ENCODE results near the gene OMP.

The OMP gene

GRCh38 chr11:77091146-77091940 lies 11.3 kb upstream of the OMP start:
- Histone ChIP-seq H3K4ac (ENCODE audit: low read depth in 1 of 2, low read length in 2 of 2) (no peak overlapping the region), H3K36me3 (ENCODE audit: control insufficient read depth in 1 of 2, insufficient read depth in 2 of 2, low read depth in 1 of 2, low read length in 2 of 2) (peaks cover 32 to 71% of the 10 kb centered on the region in 2 experiments), H2BK12ac (ENCODE audit: low read length in 2 of 2) (no peak overlapping the region), H4K8ac (ENCODE audit: low read length) (no peak overlapping the region), H2BK5ac (ENCODE audit: low read depth, low read length, poor library complexity, severe bottlenecking) (no peak overlapping the region), H2BK15ac (ENCODE audit: low read depth, poor library complexity, severe bottlenecking) (no peak overlapping the region), H3K18ac (ENCODE audit: low read depth in 1 of 2, low read length in 2 of 2) (no peak overlapping the region), H2BK120ac (ENCODE audit: low read depth, low read length) (no peak overlapping the region), H3K4me3 (ENCODE audit: insufficient read depth in 1 of 2, low read depth in 1 of 2, low read length in 2 of 2) (no peak overlapping the region), H3K23ac (ENCODE audit: low read length in 2 of 2) (no peak overlapping the region), H3K27ac (ENCODE audit: low read length, poor library complexity, severe bottlenecking) (no peak overlapping the region), H2AK5ac (ENCODE audit: low read length, severe bottlenecking) (no peak overlapping the region), H3K27me3 (ENCODE audit: control insufficient read depth in 1 of 2, insufficient read depth in 1 of 2, low read length in 2 of 2) (no peaks in the 10 kb centered on the region), H4K91ac (ENCODE audit: low read length) (peak overlapping the region; percentile 31), H2AFZ (ENCODE audit: low read depth, low read length) (no peak overlapping the region), H3K9ac (ENCODE audit: low read length) (no peak overlapping the region), H3K79me1 (replicated peaks; ENCODE audit: low read length, poor library complexity, severe bottlenecking) (peaks cover 3% of the 10 kb centered on the region), H3K9me3 (ENCODE audit: control insufficient read depth, low read length) (no peaks in the 10 kb centered on the region), H3K4me1 (ENCODE audit: control insufficient read depth, insufficient read depth, low read depth, low read length) (no peaks in the 10 kb centered on the region), H3K4me2 (ENCODE audit: low read length, poor library complexity, severe bottlenecking) (no peak overlapping the region), H3K14ac (ENCODE audit: low read length in 2 of 2) (no peak overlapping the region)
- DNase-seq: peak; percentile 69
- 39% methylated on average over 8 of the region's 9 CpGs for WGBS

- no peak overlapping the region for H2AK5ac ChIP-seq (ENCODE audit: low read length, severe bottlenecking)
- no peak overlapping the region for H3K18ac ChIP-seq (ENCODE audit: low read depth in 1 of 2, low read length in 2 of 2)
- no peaks in the 10 kb centered on the region for H3K9me3 ChIP-seq (ENCODE audit: control insufficient read depth, low read length)
- no peak overlapping the region for H3K27ac ChIP-seq (ENCODE audit: low read length, poor library complexity, severe bottlenecking)
- no peak overlapping the region for H3K14ac ChIP-seq (ENCODE audit: low read length in 2 of 2)
- peak overlapping the region; percentile 26 for H3K9ac ChIP-seq (ENCODE audit: low read length)
- WGBS: 84% methylated on average over 7 of the region's 7 CpGs
- peaks cover 6% of the 10 kb centered on the region for H3K79me1 ChIP-seq (replicated peaks; ENCODE audit: low read length, poor library complexity, severe bottlenecking)
- no peak overlapping the region for H3K4ac ChIP-seq (ENCODE audit: low read depth in 1 of 2, low read length in 2 of 2)
- H2AFZ ChIP-seq (ENCODE audit: low read depth, low read length): no peak overlapping the region
- H4K8ac ChIP-seq (ENCODE audit: low read length): no peak overlapping the region
- no peaks in the 10 kb centered on the region for H3K4me1 ChIP-seq (ENCODE audit: control insufficient read depth, insufficient read depth, low read depth, low read length)
- H2BK120ac ChIP-seq (ENCODE audit: low read depth, low read length): no peak overlapping the region
- H3K4me2 ChIP-seq (ENCODE audit: low read length, poor library complexity, severe bottlenecking): no peak overlapping the region
- peaks cover 25 to 64% of the 10 kb centered on the region in 2 experiments for H3K36me3 ChIP-seq (ENCODE audit: control insufficient read depth in 1 of 2, insufficient read depth in 2 of 2, low read depth in 1 of 2, low read length in 2 of 2)
- no peak overlapping the region for H3K23ac ChIP-seq (ENCODE audit: low read length in 2 of 2)
- H2BK15ac ChIP-seq (ENCODE audit: low read depth, poor library complexity, severe bottlenecking): no peak overlapping the region
- no peak overlapping the region for H4K91ac ChIP-seq (ENCODE audit: low read length)
- no peak overlapping the region for H2BK12ac ChIP-seq (ENCODE audit: low read length in 2 of 2)
- no peak for DNase-seq
- no peak overlapping the region for H3K4me3 ChIP-seq (ENCODE audit: insufficient read depth in 1 of 2, low read depth in 1 of 2, low read length in 2 of 2)
- H3K27me3 ChIP-seq (ENCODE audit: control insufficient read depth in 1 of 2, insufficient read depth in 1 of 2, low read length in 2 of 2): no peaks in the 10 kb centered on the region
- no peak overlapping the region for H2BK5ac ChIP-seq (ENCODE audit: low read depth, low read length, poor library complexity, severe bottlenecking)
These were observed 10.3 kb upstream of the OMP start for GRCh38 chr11:77092382-77092781.

- Histone ChIP-seq H3K4me1 (ENCODE audit: control insufficient read depth, insufficient read depth, low read depth, low read length) (no peaks in the 10 kb centered on the region), H3K27ac (ENCODE audit: low read length, poor library complexity, severe bottlenecking) (no peak overlapping the region), H3K23ac (ENCODE audit: low read length in 2 of 2) (no peak overlapping the region), H2BK120ac (ENCODE audit: low read depth, low read length) (no peak overlapping the region), H3K36me3 (ENCODE audit: control insufficient read depth in 1 of 2, insufficient read depth in 2 of 2, low read depth in 1 of 2, low read length in 2 of 2) (peaks cover 20 to 58% of the 10 kb centered on the region in 2 experiments), H2AK5ac (ENCODE audit: low read length, severe bottlenecking) (no peak overlapping the region), H3K4me3 (ENCODE audit: insufficient read depth in 1 of 2, low read depth in 1 of 2, low read length in 2 of 2) (no peak overlapping the region), H4K91ac (ENCODE audit: low read length) (no peak overlapping the region), H3K27me3 (ENCODE audit: control insufficient read depth in 1 of 2, insufficient read depth in 1 of 2, low read length in 2 of 2) (no peaks in the 10 kb centered on the region), H4K8ac (ENCODE audit: low read length) (no peak overlapping the region), H3K9ac (ENCODE audit: low read length) (no peak overlapping the region), H2AFZ (ENCODE audit: low read depth, low read length) (no peak overlapping the region), H3K9me3 (ENCODE audit: control insufficient read depth, low read length) (no peaks in the 10 kb centered on the region), H2BK12ac (ENCODE audit: low read length in 2 of 2) (no peak overlapping the region), H3K79me1 (replicated peaks; ENCODE audit: low read length, poor library complexity, severe bottlenecking) (peaks cover 6% of the 10 kb centered on the region), H3K14ac (ENCODE audit: low read length in 2 of 2) (no peak overlapping the region), H3K4ac (ENCODE audit: low read depth in 1 of 2, low read length in 2 of 2) (no peak overlapping the region), H2BK15ac (ENCODE audit: low read depth, poor library complexity, severe bottlenecking) (no peak overlapping the region), H3K18ac (ENCODE audit: low read depth in 1 of 2, low read length in 2 of 2) (no peak overlapping the region), H2BK5ac (ENCODE audit: low read depth, low read length, poor library complexity, severe bottlenecking) (no peak overlapping the region), H3K4me2 (ENCODE audit: low read length, poor library complexity, severe bottlenecking) (no peak overlapping the region)
- WGBS: 91% methylated on average over 32 of the region's 33 CpGs
- DNase-seq: no peak
These were observed 9.4 kb upstream of the OMP start for GRCh38 chr11:77093056-77093891.

Measured in mesenchymal stem cell (in vitro differentiated cells and primary cell).